GM12801 (cell line): ENCODE data around the gene DEAF1.

Experiments used
- CTCF ChIP-seq: IDR thresholded peaks from one replicate; pipeline ENCODE4 v1.5.1; 2011; ENCODE audit warnings: control low read depth; ENCODE audit not compliant: insufficient read length; ENCODE audit errors: extremely low read depth

DEAF1 gene

DNA sequence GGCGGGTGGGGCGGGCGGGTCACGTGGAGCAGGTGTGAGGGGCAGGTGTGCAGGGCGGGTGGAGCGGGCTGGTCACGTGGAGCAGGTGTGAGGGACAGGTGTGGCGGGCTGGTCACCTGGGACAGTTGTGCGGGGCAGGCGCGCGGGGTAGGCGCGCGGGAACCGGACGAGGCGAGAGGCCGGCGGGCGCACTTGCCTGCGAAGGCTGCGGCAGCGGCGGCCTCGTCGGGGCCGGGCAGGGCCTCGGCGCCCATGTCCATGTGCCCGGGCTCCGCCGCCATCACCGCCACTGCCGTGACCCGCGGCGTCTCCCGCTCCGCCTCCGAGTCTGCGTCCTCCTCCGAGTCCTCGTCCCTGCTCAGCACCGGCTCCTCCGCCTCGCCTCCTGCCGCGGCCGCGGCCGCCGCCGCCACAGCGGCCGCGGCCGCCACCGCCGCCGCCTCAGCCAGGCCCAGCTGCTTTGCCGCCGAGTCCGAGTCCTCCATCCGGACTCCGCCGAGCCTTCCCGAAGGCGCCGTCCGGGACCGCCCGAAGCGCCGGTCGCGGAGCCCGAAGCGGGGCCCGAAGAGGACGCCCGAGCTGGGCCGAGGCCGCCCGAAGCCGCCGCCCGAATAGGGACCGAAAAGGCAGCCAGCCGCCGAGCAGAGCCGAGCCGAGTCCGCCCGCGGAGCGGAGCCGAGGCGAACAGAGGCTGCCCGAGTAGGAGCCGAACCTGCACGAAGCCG, at the start of gene DEAF1:
TSS of gene DEAF1 (minus strand) at position 660 of the 725 bp plus-strand sequence. CDS start at position 485, 175 bp downstream.
- TF ChIP-seq CTCF: no peak

DNA sequence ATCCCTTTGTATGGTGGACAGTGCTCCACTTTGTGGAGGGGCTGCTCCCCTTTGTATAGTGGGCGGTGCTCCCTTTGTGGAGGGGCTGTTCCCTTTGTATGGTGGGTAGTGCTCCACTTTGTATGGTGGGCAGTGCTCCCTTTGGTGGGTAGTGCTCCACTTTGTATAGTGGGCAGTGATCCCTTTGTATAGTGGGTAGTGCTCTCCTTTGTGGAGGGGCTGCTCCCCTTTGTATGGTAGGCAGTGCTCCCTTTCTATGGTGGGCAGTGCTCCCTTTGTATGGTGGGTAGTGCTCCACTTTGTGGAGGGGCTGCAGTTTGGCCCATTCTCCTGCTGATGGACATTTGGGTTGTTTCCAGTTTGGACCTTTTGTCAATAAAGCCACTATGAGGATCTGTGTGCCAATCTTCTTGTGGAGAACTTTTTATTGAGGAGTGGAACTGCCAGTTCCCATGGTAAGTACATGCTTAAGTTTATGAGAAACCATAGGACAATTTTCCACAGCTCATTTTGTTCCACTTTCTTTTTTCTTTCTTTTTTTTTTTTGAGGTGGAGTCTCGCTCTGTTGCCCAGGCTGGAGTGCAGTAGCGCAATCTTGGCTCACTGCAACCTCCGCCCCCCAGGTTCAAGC, 47.7 kb upstream of the DEAF1 start:
- TF ChIP-seq CTCF: no peak

DNA sequence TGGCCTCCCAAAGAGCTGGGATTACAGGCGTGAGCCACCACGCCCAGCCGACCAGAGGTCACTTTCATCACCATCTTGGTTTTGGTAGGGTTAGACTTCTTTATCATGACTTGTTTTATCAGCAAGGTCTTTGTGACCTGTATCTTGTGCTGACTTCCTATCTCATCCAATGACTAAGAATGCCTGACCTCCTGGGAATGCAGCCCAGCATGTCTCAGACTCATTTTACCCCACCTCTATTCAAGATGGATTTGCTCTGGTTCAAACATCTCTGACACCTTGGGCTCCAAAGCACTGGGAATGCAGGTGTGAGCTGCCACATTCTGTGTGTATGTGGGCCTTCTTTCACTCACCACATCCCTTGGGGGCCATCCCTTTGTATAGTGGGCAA, 47.1 kb upstream of the DEAF1 start:
- TF ChIP-seq CTCF: no peak

GRCh38 chr11:737366-737765, 42.3 kb upstream of the DEAF1 start:
- TF ChIP-seq CTCF: no peak

GRCh38 chr11:733072-733471, 38.0 kb upstream of the DEAF1 start:
- no peak for TF ChIP-seq CTCF

DNA sequence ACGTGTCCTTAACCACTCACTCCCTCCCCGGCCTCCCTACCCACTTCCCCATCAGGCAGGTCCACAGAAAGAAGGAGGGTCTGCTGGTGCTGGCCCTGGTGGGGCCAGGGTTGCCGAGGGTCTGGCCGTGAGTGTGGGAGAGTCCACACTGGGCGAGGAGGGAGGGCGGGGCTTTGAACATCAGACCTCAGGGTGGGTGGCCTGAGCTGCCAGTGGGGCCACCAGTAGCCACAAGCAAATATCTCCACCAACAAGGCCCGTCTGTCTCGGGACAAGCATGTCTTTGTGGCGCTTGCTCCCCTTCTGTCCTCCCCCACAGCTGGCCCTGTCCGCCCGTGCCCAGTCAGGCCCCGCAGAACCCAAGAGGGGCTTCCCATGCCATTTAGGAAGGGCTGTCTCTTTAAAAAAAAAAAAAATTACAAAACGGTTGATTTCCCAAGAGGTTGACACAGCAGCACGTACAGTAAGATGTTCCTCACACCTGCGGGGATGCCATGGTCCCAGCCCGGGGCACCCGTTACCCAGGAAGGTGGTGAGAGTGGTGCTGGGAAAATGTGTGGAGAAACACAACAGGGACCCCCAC, 34.6 kb upstream of the DEAF1 start:
- no peak for TF ChIP-seq CTCF

GRCh38 chr11:728901-729491, 34.0 kb upstream of the DEAF1 start:
- no peak for TF ChIP-seq CTCF
